GM21576 (cell line): ENCODE measurements around the gene WASHC4.

Experiments
- ATAC-seq: cut with Tn5 transposase; IDR thresholded peaks from one replicate; pipeline ENCODE4 v1.9.1; 2021; ENCODE audit warnings: mild to moderate bottlenecking, moderate library complexity; ENCODE audit not compliant: unreplicated experiment

WASHC4 gene

GRCh38 chr12:105107494-105108371, at the start of gene WASHC4:
TSS of gene WASHC4 (plus strand) at chr12:105107731. CDS start at chr12:105107801, 70 bp downstream.
- peak; percentile 85 for ATAC-seq

- ATAC-seq = no peak
Observed at GRCh38 chr12:105060715-105061378, 46.7 kb upstream of the WASHC4 start.

- ATAC-seq = no peak
Observed at GRCh38 chr12:105064564-105065178, 42.9 kb upstream of the WASHC4 start.

- no peak for ATAC-seq
Observed at GRCh38 chr12:105067511-105068031, 40.0 kb upstream of the WASHC4 start.

- ATAC-seq = no peak
Observed at GRCh38 chr12:105069936-105070702, 37.4 kb upstream of the WASHC4 start.

- ATAC-seq = no peak
Observed at GRCh38 chr12:105071981-105072380, 35.5 kb upstream of the WASHC4 start.

- no peak for ATAC-seq
Observed at GRCh38 chr12:105072888-105073488, 34.5 kb upstream of the WASHC4 start.

GRCh38 chr12:105076098-105076497, 31.4 kb upstream of the WASHC4 start:
- no peak for ATAC-seq

- no peak for ATAC-seq
Observed at GRCh38 chr12:105076913-105077312, 30.6 kb upstream of the WASHC4 start.

GRCh38 chr12:105077435-105077834, 30.1 kb upstream of the WASHC4 start:
- no peak for ATAC-seq

GRCh38 chr12:105078712-105079570, 28.6 kb upstream of the WASHC4 start:
- ATAC-seq = no peak

GRCh38 chr12:105083031-105083430, 24.5 kb upstream of the WASHC4 start:
- no peak for ATAC-seq

- no peak for ATAC-seq
Observed at GRCh38 chr12:105083551-105084105, 23.9 kb upstream of the WASHC4 start.

- peak; percentile 81 for ATAC-seq
Observed at GRCh38 chr12:105084251-105085250, 23.0 kb upstream of the WASHC4 start, which contains the start of gene ALDH1L2. TSS of gene ALDH1L2 (minus strand) at chr12:105084458. CDS start at chr12:105084436, 22 bp downstream.

- ATAC-seq = no peak
Observed at GRCh38 chr12:105085501-105085900, 22.0 kb upstream of the WASHC4 start.

GRCh38 chr12:105089817-105090216, 17.7 kb upstream of the WASHC4 start:
- ATAC-seq = no peak

- no peak for ATAC-seq
Observed at GRCh38 chr12:105090361-105090760, 17.2 kb upstream of the WASHC4 start.
